ENCODE measurements around the gene EME1. TPM values are rescaled to one million over a fixed set of nuclear protein-coding genes. Genes with fewer than 3 reads are reported as not detected.
A peak's percentile ranks its signal among the peaks of the same experiment; 100 is the strongest.

EME1 gene
- total RNA-seq, 3 donors from 2014 or later, result 0.29 to 2.0 (median 0.64) TPM

DNA sequence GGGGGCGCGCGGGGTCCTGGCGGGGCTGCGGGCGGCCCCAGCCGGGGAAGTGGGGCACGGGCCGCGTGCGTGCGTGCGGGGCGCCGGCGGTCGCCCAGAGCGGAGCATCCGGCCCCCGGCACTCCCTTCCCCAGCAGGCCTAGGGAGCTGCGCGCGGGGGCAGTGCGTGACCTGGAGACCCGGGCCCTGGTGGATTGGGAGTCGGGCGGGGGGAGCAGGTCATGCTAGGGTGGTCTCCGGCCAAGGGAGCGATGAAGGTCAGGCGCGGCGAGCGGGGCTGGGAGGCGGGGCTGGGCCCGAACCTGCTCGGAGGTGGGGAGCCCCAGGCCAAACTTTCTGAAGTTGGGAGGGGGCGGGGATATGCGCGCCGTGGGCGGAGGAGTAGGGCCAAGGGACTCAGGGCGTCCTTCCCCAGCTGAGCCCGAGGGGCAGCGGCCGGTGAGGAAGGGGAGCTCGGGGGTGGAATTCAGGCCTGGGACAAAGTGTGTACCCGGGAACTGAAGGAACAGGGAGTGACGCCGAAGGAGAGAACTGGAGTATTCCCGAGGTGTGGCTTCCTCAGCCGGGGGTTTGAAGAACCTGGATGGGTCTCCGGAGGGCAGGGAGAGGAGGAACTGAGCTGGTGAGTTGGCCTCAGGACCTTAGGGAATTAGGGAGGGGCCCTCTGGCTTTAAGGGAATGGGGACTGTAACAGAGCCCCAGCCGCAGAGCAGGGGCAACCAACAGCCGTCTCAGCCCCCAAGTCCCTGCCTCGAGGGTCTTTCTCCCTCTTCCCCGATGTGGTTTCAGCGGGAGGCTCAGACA lies 26.5 kb upstream of the EME1 start:
- DNase-seq (ENCODE audit: low spot score in 2 of 2), result no peak

DNA sequence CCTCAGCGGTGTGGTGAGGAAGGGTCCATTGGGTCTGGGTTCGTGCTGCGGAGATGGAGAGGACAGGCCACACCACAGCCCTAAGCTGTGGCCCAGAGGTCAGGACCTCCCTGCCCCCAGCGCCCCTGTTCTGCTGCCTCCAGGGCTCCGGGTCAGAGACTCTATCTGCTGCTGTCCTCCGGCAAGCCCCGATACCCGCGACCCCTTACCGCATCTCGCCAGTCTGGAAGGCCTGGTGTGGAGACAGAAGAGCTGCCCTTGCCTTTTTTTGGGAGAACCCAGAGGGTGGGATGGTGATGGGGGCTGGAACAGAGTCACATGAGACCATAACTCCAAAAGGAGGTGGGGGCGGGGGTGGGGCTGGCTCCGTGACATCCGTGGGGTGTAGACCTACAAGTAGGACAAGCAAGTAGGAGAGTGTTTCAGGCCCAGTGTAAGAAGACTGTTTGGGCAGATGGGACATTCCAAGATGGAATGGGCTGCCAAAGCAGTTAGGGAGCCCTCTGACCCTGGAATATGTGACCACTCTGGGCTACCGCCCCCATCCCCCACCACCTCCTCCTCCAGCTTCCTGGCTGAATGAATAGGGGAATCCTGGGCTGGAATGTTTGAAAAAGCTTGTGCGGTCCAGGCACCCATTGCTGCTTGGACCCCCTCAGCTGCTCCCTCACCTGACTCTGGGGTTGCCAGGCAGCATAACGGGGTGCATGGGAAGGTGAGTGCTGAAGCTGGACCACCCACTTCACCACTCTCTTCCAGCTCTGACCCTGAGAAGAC lies 25.7 kb upstream of the EME1 start:
- H3K27ac ChIP-seq, result peak overlapping the region; percentile 60 to 78
- no peaks in the 10 kb centered on the region for H3K36me3 ChIP-seq
- H3K27me3 ChIP-seq, result no peaks in the 10 kb centered on the region
- no peaks in the 10 kb centered on the region for H3K9me3 ChIP-seq
- no peak for DNase-seq (ENCODE audit: low spot score in 2 of 2)
- H3K4me3 ChIP-seq, result peak overlapping the region; percentile 84 to 85 (median 85)
- TF ChIP-seq POLR2AphosphoS5 (IDR thresholded peaks at IDR 0.05) (no peak), POLR2A (IDR thresholded peaks at IDR 0.05) (no peak)
- TF ChIP-seq, protein P1, sequence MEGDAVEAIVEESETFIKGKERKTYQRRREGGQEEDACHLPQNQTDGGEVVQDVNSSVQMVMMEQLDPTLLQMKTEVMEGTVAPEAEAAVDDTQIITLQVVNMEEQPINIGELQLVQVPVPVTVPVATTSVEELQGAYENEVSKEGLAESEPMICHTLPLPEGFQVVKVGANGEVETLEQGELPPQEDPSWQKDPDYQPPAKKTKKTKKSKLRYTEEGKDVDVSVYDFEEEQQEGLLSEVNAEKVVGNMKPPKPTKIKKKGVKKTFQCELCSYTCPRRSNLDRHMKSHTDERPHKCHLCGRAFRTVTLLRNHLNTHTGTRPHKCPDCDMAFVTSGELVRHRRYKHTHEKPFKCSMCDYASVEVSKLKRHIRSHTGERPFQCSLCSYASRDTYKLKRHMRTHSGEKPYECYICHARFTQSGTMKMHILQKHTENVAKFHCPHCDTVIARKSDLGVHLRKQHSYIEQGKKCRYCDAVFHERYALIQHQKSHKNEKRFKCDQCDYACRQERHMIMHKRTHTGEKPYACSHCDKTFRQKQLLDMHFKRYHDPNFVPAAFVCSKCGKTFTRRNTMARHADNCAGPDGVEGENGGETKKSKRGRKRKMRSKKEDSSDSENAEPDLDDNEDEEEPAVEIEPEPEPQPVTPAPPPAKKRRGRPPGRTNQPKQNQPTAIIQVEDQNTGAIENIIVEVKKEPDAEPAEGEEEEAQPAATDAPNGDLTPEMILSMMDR (IDR thresholded peaks at IDR 0.05), result no peak
- H3K4me1 ChIP-seq, result no peaks in the 10 kb centered on the region
- intact Hi-C loops (cut with DNase I; ENCODE audit: low total_unique reads), result no loop called here

More for the DNA sequence above, 26.5 kb upstream of the EME1 start:
- intact Hi-C loops (cut with DNase I; ENCODE audit: low total_unique reads), result no loop called here
- Histone ChIP-seq H3K4me3 (peak overlapping the region; percentile 84 to 85 (median 85)), H3K27ac (peak overlapping the region; percentile 60 to 78), H3K4me1 (no peaks in the 10 kb centered on the region), H3K9me3 (no peaks in the 10 kb centered on the region), H3K36me3 (no peaks in the 10 kb centered on the region), H3K27me3 (no peaks in the 10 kb centered on the region)
- TF ChIP-seq, protein P1 (IDR thresholded peaks at IDR 0.05), result no peak
- TF ChIP-seq POLR2A (IDR thresholded peaks at IDR 0.05), result no peak
- TF ChIP-seq POLR2AphosphoS5 (IDR thresholded peaks at IDR 0.05), result no peak

GRCh38 chr17:50347894-50348291 lies 25.1 kb upstream of the EME1 start:
- Histone ChIP-seq H3K27me3 (no peaks in the 10 kb centered on the region), H3K9me3 (no peaks in the 10 kb centered on the region), H3K36me3 (no peaks in the 10 kb centered on the region), H3K4me1 (no peaks in the 10 kb centered on the region), H3K4me3 (peak overlapping the region in 1 of 3 donors; percentile 85), H3K27ac (no peak overlapping the region)
- DNase-seq (ENCODE audit: low spot score in 2 of 2), result no peak
- intact Hi-C loops (cut with DNase I; ENCODE audit: low total_unique reads), result no loop called here
- TF ChIP-seq, protein P1 (IDR thresholded peaks at IDR 0.05), result no peak
- no peak for TF ChIP-seq POLR2AphosphoS5 (IDR thresholded peaks at IDR 0.05)
- no peak for TF ChIP-seq POLR2A (IDR thresholded peaks at IDR 0.05)

DNA sequence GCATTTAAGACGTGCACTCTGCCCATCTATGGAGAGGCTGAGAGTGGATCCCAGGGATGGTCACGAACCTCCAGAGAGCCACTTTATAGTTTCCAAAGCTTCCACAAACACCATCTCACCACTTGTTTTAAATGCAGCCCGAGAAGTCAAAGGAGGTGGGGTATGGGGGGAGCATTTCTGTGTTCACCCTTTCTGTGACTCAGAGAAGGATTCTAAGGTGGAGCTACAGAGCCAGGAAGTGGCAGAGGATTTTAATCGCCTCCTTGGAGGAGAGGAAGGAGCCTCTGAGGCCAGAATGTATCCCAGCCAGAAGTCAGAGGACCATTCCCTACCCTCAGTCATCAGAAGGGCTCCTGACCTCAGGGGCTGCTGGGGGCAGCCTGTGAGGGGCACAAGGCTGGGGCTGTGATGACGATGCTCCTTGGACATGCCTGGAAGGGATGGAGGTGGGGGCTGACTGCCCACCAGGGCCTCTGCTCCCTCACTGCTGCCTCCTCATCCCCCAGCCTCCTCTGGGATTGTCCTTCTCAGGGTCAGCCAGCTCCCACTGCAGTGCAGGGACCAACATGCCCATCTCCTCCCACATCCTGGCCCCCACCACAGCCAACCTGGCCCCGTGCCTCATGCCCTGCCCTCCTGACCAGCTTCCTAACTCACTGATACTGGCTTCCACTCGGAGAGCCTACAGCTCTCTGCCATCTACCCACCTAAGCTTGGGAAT lies 24.3 kb upstream of the EME1 start:
- no peaks in the 10 kb centered on the region for H3K9me3 ChIP-seq
- H3K4me1 ChIP-seq, result no peaks in the 10 kb centered on the region
- no peak for DNase-seq (ENCODE audit: low spot score in 2 of 2)
- H3K27ac ChIP-seq, result peak overlapping the region in 1 of 2 donors; percentile 7
- H3K36me3 ChIP-seq, result no peaks in the 10 kb centered on the region
- H3K4me3 ChIP-seq, result no peak overlapping the region
- no peaks in the 10 kb centered on the region for H3K27me3 ChIP-seq
- intact Hi-C loops (cut with DNase I; ENCODE audit: low total_unique reads), result no loop called here
- TF ChIP-seq POLR2AphosphoS5 (IDR thresholded peaks at IDR 0.05) (no peak), POLR2A (IDR thresholded peaks at IDR 0.05) (no peak)
- TF ChIP-seq, protein P1 (IDR thresholded peaks at IDR 0.05), result no peak
